HAP-1 (cell line): ENCODE results near the gene KRTAP4-1.
"Not testable (repeated sequence)": the region's sequence is repeated elsewhere in the genome, so short reads cannot be mapped to it uniquely, and the experiment has no call there.

Source experiments
- DNase-seq, 2 experiments: peaks; one replicate each; pipeline ENCODE4 v3.0.0-alpha.2; 2016 to 2020; ENCODE audit warnings: low spot score in 2 of 2
- H3K27me3 ChIP-seq: fragments of 250-450 bp; sonication (Bioruptor Pico); 2 replicates; pipeline ENCODE4 v1.5.1; 2020; ENCODE audit warnings: low read depth, mild to moderate bottlenecking, moderate library complexity
- H3K36me3 ChIP-seq: fragments of 250-450 bp; sonication (Bioruptor Pico); replicated peaks from 2 replicates; pipeline ENCODE4 v1.5.1; 2020; ENCODE audit warnings: mild to moderate bottlenecking
- H3K4me1 ChIP-seq: fragments of 250-450 bp; sonication (Bioruptor Pico); 2 replicates; pipeline ENCODE4 v1.5.1; 2020; ENCODE audit warnings: mild to moderate bottlenecking
- H3K4me3 ChIP-seq: fragments of 250-450 bp; sonication (Bioruptor Pico); 2 replicates; pipeline ENCODE4 v1.5.1; 2020; ENCODE audit warnings: mild to moderate bottlenecking, moderate library complexity
- H3K9me3 ChIP-seq: fragments of 250-450 bp; sonication (Bioruptor Pico); 2 replicates; pipeline ENCODE4 v1.5.1; 2020; ENCODE audit warnings: mild to moderate bottlenecking, moderate library complexity
- in situ Hi-C: fragments of 300-500 bp; cut with MboI; formaldehyde crosslinking; loops from 3 replicates; pipeline ENCODE4 v1.14.3; 2020; ENCODE audit warnings: low sequenced_read_pairs, inconsistent platforms, mixed read lengths

Gene KRTAP4-1

DNA sequence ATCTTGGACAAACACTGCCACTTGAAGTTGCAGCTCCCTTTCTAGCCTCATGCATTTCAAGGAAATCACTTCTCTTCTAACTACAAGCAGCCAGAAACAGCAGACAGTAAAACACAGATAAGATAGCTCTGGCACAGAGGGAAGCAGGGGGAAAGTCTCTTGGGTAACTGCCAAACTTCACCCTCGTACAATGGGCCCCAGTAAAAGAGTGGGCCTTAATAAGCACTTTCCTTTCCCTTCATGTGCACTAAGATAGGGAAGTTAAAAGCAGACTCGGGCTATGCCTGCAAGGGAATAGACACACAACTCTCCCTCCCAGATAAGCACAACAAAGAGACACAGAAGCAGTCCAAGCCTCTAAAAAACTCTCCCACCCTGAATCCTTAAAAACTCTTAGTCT is 30.9 kb downstream of the KRTAP4-1 start:
- Histone ChIP-seq H3K36me3 (no peaks in the 10 kb centered on the region), H3K27me3 (peaks cover 5% of the 10 kb centered on the region; the same call in 1 of the 2 replicates), H3K4me3 (no peak overlapping the region), H3K4me1 (no peaks in the 10 kb centered on the region), H3K9me3 (no peaks in the 10 kb centered on the region)
- no peak for DNase-seq
- in situ Hi-C loops: no loop called here

DNA sequence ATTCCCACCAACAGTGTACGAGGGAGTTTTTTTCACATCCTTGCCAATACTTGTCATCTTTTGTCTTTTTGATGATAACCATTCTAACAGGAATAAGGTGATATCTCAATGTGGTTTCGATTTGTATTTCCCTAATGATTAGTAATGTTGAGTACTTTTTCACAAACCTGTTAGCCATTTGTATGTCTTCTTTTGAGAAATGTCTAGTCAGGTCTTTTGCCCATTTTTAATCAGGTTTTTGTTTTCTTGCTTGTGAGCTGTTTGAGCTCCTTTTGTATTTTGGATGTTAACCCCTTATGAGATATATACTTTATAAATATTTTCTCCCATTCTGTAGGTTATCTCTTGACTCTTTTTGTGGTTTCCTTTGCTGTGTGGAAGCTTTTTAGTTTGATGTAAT is 33.2 kb downstream of the KRTAP4-1 start:
- Histone ChIP-seq H3K36me3 (no peaks in the 10 kb centered on the region), H3K27me3 (peaks cover 7% of the 10 kb centered on the region; the same call in 1 of the 2 replicates), H3K4me3 (no peak overlapping the region), H3K9me3 (no peaks in the 10 kb centered on the region; the same call in 1 of the 2 replicates), H3K4me1 (no peaks in the 10 kb centered on the region)
- in situ Hi-C loops: no loop called here
- no peak for DNase-seq

DNA sequence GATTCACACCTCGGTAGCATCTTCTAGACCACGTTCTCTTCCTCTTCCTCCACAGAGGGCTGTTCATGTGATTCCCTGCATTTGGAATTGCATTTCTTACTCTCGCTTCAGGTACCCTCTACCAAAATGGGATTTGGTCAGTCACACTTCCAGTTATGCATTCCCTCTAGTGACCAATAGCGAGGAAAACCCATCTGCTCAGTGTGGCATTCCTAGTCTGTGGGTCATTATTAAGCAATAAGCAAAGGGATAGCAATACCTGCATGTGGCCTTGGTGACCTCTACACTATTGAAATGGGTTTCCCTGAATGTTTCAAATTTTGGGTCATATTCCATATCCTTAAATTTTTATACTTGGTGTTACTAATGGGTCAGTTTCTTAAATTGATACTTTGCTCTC is 34.7 kb downstream of the KRTAP4-1 start:
- no peak for DNase-seq
- H3K4me1 ChIP-seq: no peaks in the 10 kb centered on the region
- no peaks in the 10 kb centered on the region for H3K36me3 ChIP-seq
- no peaks in the 10 kb centered on the region; the same call in 1 of the 2 replicates for H3K9me3 ChIP-seq
- H3K27me3 ChIP-seq: peaks cover 11% of the 10 kb centered on the region; the same call in 1 of the 2 replicates
- in situ Hi-C loops: no loop called here
- H3K4me3 ChIP-seq: no peak overlapping the region

DNA sequence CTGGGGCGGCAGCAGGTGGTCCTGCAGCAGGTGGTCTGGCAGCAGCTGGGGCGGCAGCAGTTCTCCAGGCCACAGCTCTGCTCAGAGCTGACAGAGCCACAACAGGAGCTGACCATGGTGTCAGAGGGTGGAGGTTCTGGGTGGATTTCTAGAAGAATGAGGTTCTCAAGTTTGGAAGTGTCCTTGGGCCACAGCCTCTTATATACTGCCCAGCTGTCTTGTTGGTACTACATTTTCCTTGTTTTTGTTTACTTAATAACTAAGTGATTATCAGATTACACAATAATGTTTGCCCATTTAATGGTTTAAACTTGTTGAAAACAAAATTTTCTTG is 35.1 kb downstream of the KRTAP4-1 start, which contains the start of gene KRTAP4-5:
KRTAP4-5 (minus strand) TSS at position 174 of the 334 bp plus-strand sequence; CDS start at position 116, 58 bp downstream.
- Histone ChIP-seq H3K9me3 (no peaks in the 10 kb centered on the region; the same call in 1 of the 2 replicates), H3K27me3 (peaks cover 11% of the 10 kb centered on the region; the same call in 1 of the 2 replicates), H3K4me1 (no peaks in the 10 kb centered on the region), H3K36me3 (no peaks in the 10 kb centered on the region), H3K4me3 (no peak within 1 kb of the TSS)
- in situ Hi-C loops: no loop called here
- no peak for DNase-seq

DNA sequence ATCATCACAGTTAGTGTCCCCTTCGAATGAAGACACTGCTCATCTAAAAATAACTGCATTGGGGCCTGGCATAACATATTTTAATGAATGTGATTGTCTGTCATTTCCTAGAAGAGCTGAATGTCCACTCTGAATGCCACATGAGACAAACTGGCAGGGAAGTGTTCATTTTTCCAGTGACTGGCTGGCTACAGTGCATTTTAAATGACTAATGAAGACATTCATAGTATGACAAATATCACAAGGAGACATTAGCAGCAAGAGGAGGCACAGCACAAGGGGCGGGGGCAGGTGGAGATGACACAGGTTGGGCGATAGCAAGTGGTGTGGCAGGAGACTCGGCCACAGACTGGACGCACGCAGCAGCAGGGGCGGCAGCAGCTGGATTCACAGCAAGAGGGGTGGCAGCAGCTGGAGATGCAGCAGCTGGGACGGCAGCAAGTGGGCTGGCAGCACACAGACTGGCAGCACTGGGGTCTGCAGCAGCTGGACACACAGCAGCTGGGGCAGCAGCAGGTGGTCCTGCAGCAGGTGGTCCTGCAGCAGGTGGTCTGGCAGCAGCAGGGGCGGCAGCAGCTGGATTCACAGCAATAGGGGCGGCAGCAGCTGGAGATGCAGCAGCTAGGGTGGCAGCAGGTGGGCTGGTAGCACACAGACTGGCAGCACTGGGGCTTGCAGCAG is 35.6 kb downstream of the KRTAP4-1 start:
- H3K36me3 ChIP-seq, DNase-seq, in situ Hi-C loops, H3K4me1 ChIP-seq, H3K4me3 ChIP-seq, H3K9me3 ChIP-seq: not testable (repeated sequence)
- peaks cover 11% of the 10 kb centered on the region; the same call in 1 of the 2 replicates for H3K27me3 ChIP-seq

DNA sequence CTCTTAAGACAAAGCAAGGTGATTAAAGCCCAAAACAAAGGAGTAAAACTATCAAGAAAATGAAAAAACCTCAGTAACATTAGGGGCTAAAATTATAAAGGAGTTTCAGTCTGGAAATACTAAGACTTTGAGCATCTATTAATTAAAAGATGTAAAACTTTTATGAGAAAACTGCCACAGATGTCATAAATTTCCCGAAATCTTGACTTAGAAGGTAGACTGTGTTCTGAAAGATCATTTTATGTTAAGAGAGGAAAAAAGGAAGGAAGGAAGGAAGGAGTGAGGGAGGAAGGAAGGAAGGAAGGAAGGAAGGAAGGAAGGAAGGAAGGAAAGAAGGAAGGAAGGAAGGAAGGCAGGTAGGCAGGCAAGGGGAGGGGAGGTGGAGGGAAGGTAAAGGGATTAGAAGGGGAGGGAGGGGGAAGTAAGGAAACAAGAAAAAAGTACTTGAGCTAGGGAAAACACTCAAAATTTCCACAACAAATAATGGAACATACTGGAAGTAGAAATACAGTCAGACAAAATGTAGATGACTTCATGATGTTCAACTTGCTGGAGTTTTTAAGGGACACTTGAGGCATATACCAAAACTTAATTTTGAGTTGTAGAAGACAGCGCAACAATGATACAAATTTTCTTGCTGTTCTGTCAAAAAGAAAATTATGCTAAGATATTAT is 37.0 kb downstream of the KRTAP4-1 start:
- H3K27me3 ChIP-seq: peaks cover 5% of the 10 kb centered on the region; the same call in 1 of the 2 replicates
- no peaks in the 10 kb centered on the region for H3K36me3 ChIP-seq
- in situ Hi-C loops: no loop called here
- no peaks in the 10 kb centered on the region for H3K4me1 ChIP-seq
- no peak overlapping the region for H3K4me3 ChIP-seq
- no peaks in the 10 kb centered on the region; the same call in 1 of the 2 replicates for H3K9me3 ChIP-seq
- no peak for DNase-seq

DNA sequence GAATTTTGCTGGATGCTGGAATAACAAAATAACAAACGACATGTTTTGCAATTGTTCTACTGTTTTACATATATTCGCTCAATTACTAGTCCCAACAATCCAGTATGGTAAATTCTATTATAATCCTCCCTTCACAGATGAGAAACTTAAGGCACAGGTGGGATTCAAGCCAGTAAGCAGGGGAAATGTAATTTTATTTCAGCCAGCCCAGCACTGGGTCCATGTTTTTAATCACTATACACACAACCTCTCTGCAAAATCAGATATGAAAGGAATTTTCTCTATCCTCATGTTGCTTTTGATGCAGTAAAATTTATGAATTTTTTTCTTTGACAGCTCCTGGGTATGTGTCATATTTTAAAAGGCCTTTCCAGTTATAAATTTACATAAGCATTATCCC is 39.5 kb downstream of the KRTAP4-1 start:
- DNase-seq: no peak
- no peaks in the 10 kb centered on the region; the same call in 1 of the 2 replicates for H3K9me3 ChIP-seq
- in situ Hi-C loops: no loop called here
- H3K36me3 ChIP-seq: no peaks in the 10 kb centered on the region
- 0 out of 2 replicates have a peak, but pooled peaks cover 5% of the 10 kb centered on the region for H3K27me3 ChIP-seq
- no peaks in the 10 kb centered on the region for H3K4me1 ChIP-seq
- no peak overlapping the region for H3K4me3 ChIP-seq

DNA sequence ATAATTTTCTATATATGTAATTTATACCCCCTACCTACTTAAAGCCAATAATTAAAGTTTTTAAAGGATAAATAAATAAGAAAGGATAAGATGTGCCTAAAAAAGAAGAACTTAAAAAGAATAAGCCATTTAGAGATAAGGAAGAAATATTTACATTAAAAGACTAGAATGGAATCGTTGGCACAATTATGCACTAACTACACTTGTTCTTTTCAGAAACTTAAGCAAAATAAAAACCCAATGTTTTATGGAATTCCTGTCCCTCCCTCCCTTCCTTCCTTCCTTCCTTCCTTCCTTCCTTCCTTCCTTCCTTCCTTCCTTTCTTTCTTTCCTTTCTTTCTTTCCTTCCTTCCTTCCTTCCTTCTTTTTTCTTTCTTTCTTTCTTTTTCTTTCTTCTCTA is 39.9 kb downstream of the KRTAP4-1 start:
- no peaks in the 10 kb centered on the region for H3K4me1 ChIP-seq
- 0 out of 2 replicates have a peak, but pooled peaks cover 5% of the 10 kb centered on the region for H3K27me3 ChIP-seq
- no peaks in the 10 kb centered on the region; the same call in 1 of the 2 replicates for H3K9me3 ChIP-seq
- in situ Hi-C loops: no loop called here
- no peak overlapping the region for H3K4me3 ChIP-seq
- DNase-seq: no peak
- no peaks in the 10 kb centered on the region for H3K36me3 ChIP-seq

DNA sequence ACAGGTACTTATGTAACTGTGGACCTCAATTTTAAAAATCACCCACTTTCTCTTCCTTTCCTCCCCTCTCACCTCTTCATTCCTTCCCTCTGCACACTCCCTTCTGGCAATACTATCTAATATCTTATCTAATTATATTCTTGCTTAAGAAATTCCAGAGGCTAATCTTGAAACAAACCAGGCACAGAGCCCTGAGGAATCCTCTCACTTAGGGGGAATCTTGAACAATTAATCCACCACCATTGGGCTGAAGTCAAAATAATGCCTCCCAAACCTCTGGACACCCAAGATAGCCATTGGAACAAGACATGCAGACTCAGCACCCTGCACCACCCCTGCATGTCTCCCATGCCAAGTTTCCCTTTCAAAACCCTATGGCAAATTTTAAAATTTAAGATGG is 43.4 kb downstream of the KRTAP4-1 start:
- in situ Hi-C loops: no loop called here
- Histone ChIP-seq H3K9me3 (no peaks in the 10 kb centered on the region), H3K4me3 (no peak overlapping the region), H3K27me3 (0 out of 2 replicates have a peak, but pooled peaks cover 3% of the 10 kb centered on the region), H3K4me1 (no peaks in the 10 kb centered on the region), H3K36me3 (no peaks in the 10 kb centered on the region)
- no peak for DNase-seq

DNA sequence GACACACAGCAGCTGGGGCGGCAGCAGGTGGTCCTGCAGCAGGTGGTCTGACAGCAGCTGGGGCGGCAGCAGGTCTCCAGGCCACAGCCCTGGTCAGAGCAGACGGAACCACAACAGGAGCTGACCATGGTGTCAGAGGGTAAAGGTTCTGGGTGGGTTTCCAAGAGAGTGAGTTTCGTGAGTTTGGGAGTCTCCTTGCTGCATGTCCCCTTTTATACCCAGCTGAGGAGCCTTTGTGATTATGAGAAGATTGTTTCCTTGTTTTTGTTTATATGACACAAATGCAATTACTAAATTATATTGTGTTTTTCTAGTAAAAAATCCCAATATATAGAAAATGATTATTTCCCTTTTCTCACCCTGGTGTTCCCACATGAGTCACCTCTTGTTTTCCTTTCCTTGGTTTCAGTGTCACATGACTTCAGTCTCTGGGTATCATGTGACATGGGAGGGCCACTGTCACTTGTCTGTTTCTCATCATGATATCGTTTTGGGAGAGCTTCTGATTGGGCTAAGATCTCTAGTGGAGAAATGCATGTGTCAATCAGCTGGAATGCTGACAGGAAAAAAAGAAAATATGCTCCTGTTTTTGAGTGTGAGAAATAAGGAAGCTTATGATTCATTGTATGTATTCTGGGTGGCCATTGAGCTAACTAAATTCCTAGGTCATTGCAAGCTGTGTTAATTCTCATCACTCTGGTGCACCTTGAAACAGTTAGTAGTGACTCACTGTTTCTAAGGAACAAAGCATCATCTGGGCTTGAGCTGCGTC is 44.2 kb downstream of the KRTAP4-1 start, which contains the start of gene KRTAP4-6:
KRTAP4-6 (minus strand) TSS at position 185 of the 772 bp plus-strand sequence; CDS start at position 128, 57 bp downstream.
- H3K36me3 ChIP-seq: no peaks in the 10 kb centered on the region
- no peak within 1 kb of the TSS for H3K4me3 ChIP-seq
- in situ Hi-C loops: no loop called here
- no peaks in the 10 kb centered on the region for H3K4me1 ChIP-seq
- no peaks in the 10 kb centered on the region for H3K9me3 ChIP-seq
- DNase-seq: no peak
- no peaks in the 10 kb centered on the region for H3K27me3 ChIP-seq

DNA sequence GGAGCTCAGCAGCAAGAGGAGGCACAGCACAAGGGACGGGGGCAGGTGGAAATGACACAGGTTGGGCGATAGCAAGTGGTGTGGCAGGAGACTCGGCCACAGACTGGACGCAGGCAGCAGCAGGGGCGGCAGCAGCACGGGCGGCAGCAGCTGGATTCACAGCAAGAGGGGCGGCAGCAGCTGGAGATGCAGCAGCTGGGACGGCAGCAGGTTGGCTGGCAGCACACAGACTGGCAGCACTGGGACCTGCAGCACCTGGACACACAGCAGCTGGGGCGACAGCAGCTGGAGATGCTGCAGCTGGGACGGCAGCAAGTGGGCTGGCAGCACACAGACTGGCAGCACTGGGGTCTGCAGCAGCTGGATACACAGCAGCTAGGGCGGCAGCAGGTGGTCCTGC is 44.8 kb downstream of the KRTAP4-1 start:
- H3K36me3 ChIP-seq, H3K4me3 ChIP-seq, DNase-seq, H3K9me3 ChIP-seq, H3K4me1 ChIP-seq, H3K27me3 ChIP-seq, in situ Hi-C loops: not testable (repeated sequence)
